Brain microvascular endothelial cell (primary cell): ENCODE results near the gene TMEM9B.
A peak's percentile ranks its signal among the peaks of the same experiment; 100 is the strongest.

Experiments used
- DNase-seq: peaks from one replicate; pipeline ENCODE4 v3.0.0-alpha.2; 2020
- H3K27ac ChIP-seq: fragments of 250-450 bp; sonication (Bioruptor Pico); 2 replicates; pipeline ENCODE4 v1.5.1; 2020; ENCODE audit warnings: mild to moderate bottlenecking, moderate library complexity
- H3K27me3 ChIP-seq: fragments of 250-450 bp; sonication (Bioruptor Pico); replicated peaks from 2 replicates; pipeline ENCODE4 v1.5.1; 2020; ENCODE audit warnings: mild to moderate bottlenecking
- H3K36me3 ChIP-seq: fragments of 250-450 bp; sonication (Bioruptor Pico); replicated peaks from 2 replicates; pipeline ENCODE4 v1.5.1; 2020; ENCODE audit warnings: mild to moderate bottlenecking
- H3K4me3 ChIP-seq: 2 replicates; pipeline ENCODE4 v1.5.1; 2011; ENCODE audit warnings: low read depth, mild to moderate bottlenecking, control low read depth, low read length, moderate library complexity
- CTCF ChIP-seq: IDR thresholded peaks from 2 replicates; pipeline ENCODE4 v1.5.1; 2011; ENCODE audit warnings: low read depth, mild to moderate bottlenecking, moderate library complexity, low read length, control low read depth, inconsistent platforms; ENCODE audit errors: missing control alignments
- in situ Hi-C: cut with HindIII; loops from 2 replicates; pipeline ENCODE4 v1.10.0; 2017; ENCODE audit warnings: low sequenced_read_pairs, low pct_ligation_motif_present

Gene TMEM9B

GRCh38 chr11:8967184-8967583, 2.9 kb upstream of the TMEM9B start:
- Histone ChIP-seq H3K4me3 (no peak overlapping the region), H3K27ac (no peak overlapping the region), H3K36me3 (no peaks in the 10 kb centered on the region), H3K27me3 (no peaks in the 10 kb centered on the region)
- in situ Hi-C loops, result no loop called here
- no peak for DNase-seq
- no peak for TF ChIP-seq CTCF

- no peak for DNase-seq
- Histone ChIP-seq H3K27ac (peak overlapping the region; percentile 80), H3K4me3 (peak overlapping the region; percentile 90), H3K27me3 (no peaks in the 10 kb centered on the region), H3K36me3 (no peaks in the 10 kb centered on the region)
- in situ Hi-C loops, result no loop called here
- TF ChIP-seq CTCF, result no peak
These were observed 496 bp downstream of the TMEM9B start for GRCh38 chr11:8963569-8964323.

GRCh38 chr11:8962841-8963240, 1.4 kb downstream of the TMEM9B start:
- Histone ChIP-seq H3K36me3 (no peaks in the 10 kb centered on the region), H3K4me3 (no peak overlapping the region), H3K27me3 (no peaks in the 10 kb centered on the region), H3K27ac (no peak overlapping the region)
- in situ Hi-C loops, result no loop called here
- DNase-seq, result no peak
- no peak for TF ChIP-seq CTCF

GRCh38 chr11:8961401-8961800, 2.8 kb downstream of the TMEM9B start:
- Histone ChIP-seq H3K27me3 (no peaks in the 10 kb centered on the region), H3K4me3 (no peak overlapping the region), H3K27ac (no peak overlapping the region), H3K36me3 (no peaks in the 10 kb centered on the region)
- in situ Hi-C loops, result no loop called here
- TF ChIP-seq CTCF, result no peak
- DNase-seq, result no peak

- Histone ChIP-seq H3K36me3 (no peaks in the 10 kb centered on the region), H3K4me3 (no peak overlapping the region), H3K27me3 (no peaks in the 10 kb centered on the region), H3K27ac (no peak overlapping the region)
- DNase-seq, result peak; percentile 73
- in situ Hi-C loops, result no loop called here
- peak; percentile 64 for TF ChIP-seq CTCF
These were observed 4.6 kb downstream of the TMEM9B start for GRCh38 chr11:8959546-8960166.
